Endodermal cell (in vitro differentiated cells): ENCODE measurements around the gene HIBADH. TPM values are rescaled to one million over a fixed set of nuclear protein-coding genes. Genes with fewer than 3 reads are reported as not detected.

ENCODE experiments used
- DNase-seq: peaks from one replicate; pipeline ENCODE4 v3.0.0-alpha.2; 2017
- H3K27ac ChIP-seq: 2 replicates; pipeline ENCODE4 v1.5.1; 2013; ENCODE audit warnings: mild to moderate bottlenecking, low read depth, low read length, moderate library complexity
- H3K27me3 ChIP-seq: 2 replicates; pipeline ENCODE4 v1.6.1; 2013; ENCODE audit warnings: mild to moderate bottlenecking, low read length, moderate library complexity; ENCODE audit not compliant: insufficient read depth, control insufficient read depth, poor library complexity, severe bottlenecking
- H3K36me3 ChIP-seq: 2 replicates; pipeline ENCODE4 v1.7.0; 2013; ENCODE audit warnings: mild to moderate bottlenecking, low read length, moderate library complexity; ENCODE audit not compliant: control insufficient read depth, insufficient read depth
- H3K4me1 ChIP-seq: one replicate; pipeline ENCODE4 v1.7.0; 2013; ENCODE audit warnings: low read length; ENCODE audit not compliant: control insufficient read depth, insufficient read depth
- H3K4me3 ChIP-seq: 2 replicates; pipeline ENCODE4 v1.5.1; 2013; ENCODE audit warnings: mild to moderate bottlenecking, low read length, moderate library complexity
- H3K9ac ChIP-seq: 2 replicates; pipeline ENCODE4 v1.6.1; 2013; ENCODE audit warnings: mild to moderate bottlenecking, low read length, moderate library complexity; ENCODE audit not compliant: poor library complexity, severe bottlenecking; ENCODE audit errors: extremely low read depth
- H3K9me3 ChIP-seq: 2 replicates; pipeline ENCODE4 v1.6.1; 2013; ENCODE audit warnings: mild to moderate bottlenecking, low read length, moderate library complexity; ENCODE audit not compliant: control insufficient read depth
- H3K27ac Mint-ChIP-seq: 2 replicates; pipeline ENCODE4 v1.8.0; 2020; ENCODE audit warnings: mixed read lengths
- H3K27me3 Mint-ChIP-seq: 2 replicates; pipeline ENCODE4 v1.8.0; 2021; ENCODE audit warnings: mild to moderate bottlenecking, mixed read lengths; ENCODE audit not compliant: insufficient read depth
- H3K36me3 Mint-ChIP-seq: 2 replicates; pipeline ENCODE4 v1.8.0; 2020; ENCODE audit warnings: low read depth, mixed read lengths
- H3K4me1 Mint-ChIP-seq: 2 replicates; pipeline ENCODE4 v1.8.0; 2020; ENCODE audit warnings: mixed read lengths
- H3K4me3 Mint-ChIP-seq: 2 replicates; pipeline ENCODE4 v1.8.0; 2020; ENCODE audit warnings: mild to moderate bottlenecking, moderate library complexity, mixed read lengths
- H3K9me3 Mint-ChIP-seq: 2 replicates; pipeline ENCODE4 v1.8.0; 2020; ENCODE audit warnings: mild to moderate bottlenecking, mixed read lengths
- CTCF ChIP-seq: fragments of 200-600 bp; sonication (generic); conservative IDR thresholded peaks from 2 replicates; pipeline ENCODE4 v1.5.0; 2021; ENCODE audit warnings: antibody characterized with exemption, mild to moderate bottlenecking
- WGBS, 2 experiments: methylation state at CpG; one replicate each; pipeline versions ENCODE4 v1.1.5 to v1.1.7; 2013; ENCODE audit warnings: missing lambda C conversion rate in 2 of 2, mixed read lengths in 1 of 2; ENCODE audit not compliant: insufficient coverage in 1 of 2, insufficient read length in 1 of 2; 5-methylcytosine and 5-hydroxymethylcytosine counted together
- total RNA-seq, 2 donors: library from RNA; stranded (reverse); fragmentation: NEBNext Ultra II Directional in 1 of 2; extraction: Animal tissue kit (Norgen Biotek cat#: 25700) in 1 of 2; gene quantifications; 2 replicates in 1 of 2; 3 replicates in 1 of 2; pipeline ENCODE4 v1.2.1, GENCODE V29; 2021

The HIBADH gene
- total RNA-seq, 2 donors from 2014 or later, result 48.3 to 78.1 TPM

GRCh38 chr7:27600247-27600646 is 62.4 kb downstream of the HIBADH start:
- no peak overlapping the region for H3K9ac ChIP-seq
- Mint-ChIP-seq H3K27me3 (no peaks in the 10 kb centered on the region), H3K4me3 (no peak overlapping the region), H3K9me3 (peaks cover 2% of the 10 kb centered on the region), H3K4me1 (peaks cover 41% of the 10 kb centered on the region), H3K27ac (no peak overlapping the region), H3K36me3 (peaks cover 11% of the 10 kb centered on the region)
- H3K27me3 ChIP-seq, result no peaks in the 10 kb centered on the region
- DNase-seq, result no peak
- 90% methylated on average over 1 of the region's 1 CpG; no CpG with 5 or more reads in 1 of the 2 experiments for WGBS, 2 experiments
- H3K36me3 ChIP-seq, result no peaks in the 10 kb centered on the region
- H3K27ac ChIP-seq, result no peak overlapping the region
- no peak overlapping the region for H3K4me3 ChIP-seq
- H3K4me1 ChIP-seq, result peaks cover 5% of the 10 kb centered on the region
- no peaks in the 10 kb centered on the region for H3K9me3 ChIP-seq
- no peak for TF ChIP-seq CTCF

GRCh38 chr7:27595009-27595408 is 67.7 kb downstream of the HIBADH start:
- peaks cover 10% of the 10 kb centered on the region for H3K36me3 Mint-ChIP-seq
- Histone ChIP-seq H3K36me3 (no peaks in the 10 kb centered on the region), H3K27ac (no peak overlapping the region), H3K4me3 (no peak overlapping the region), H3K9me3 (no peaks in the 10 kb centered on the region), H3K27me3 (peaks cover 31% of the 10 kb centered on the region), H3K9ac (no peak overlapping the region), H3K4me1 (no peaks in the 10 kb centered on the region)
- peaks cover 2% of the 10 kb centered on the region for H3K9me3 Mint-ChIP-seq
- TF ChIP-seq CTCF, result no peak
- no peak overlapping the region for H3K27ac Mint-ChIP-seq
- DNase-seq, result no peak
- no peak overlapping the region for H3K4me3 Mint-ChIP-seq
- H3K27me3 Mint-ChIP-seq, result peaks cover 4% of the 10 kb centered on the region
- peaks cover 20% of the 10 kb centered on the region for H3K4me1 Mint-ChIP-seq
- 93 to 94% methylated on average over 3 to 5 of the region's 5 CpGs for WGBS, 2 experiments

- Histone ChIP-seq H3K4me1 (no peaks in the 10 kb centered on the region), H3K4me3 (no peak overlapping the region), H3K9ac (no peak overlapping the region), H3K27me3 (peaks cover 44% of the 10 kb centered on the region), H3K27ac (no peak overlapping the region), H3K9me3 (no peaks in the 10 kb centered on the region), H3K36me3 (no peaks in the 10 kb centered on the region)
- 92 to 100% methylated on average over 2 of the region's 2 CpGs for WGBS, 2 experiments
- no peak overlapping the region for H3K27ac Mint-ChIP-seq
- H3K4me1 Mint-ChIP-seq, result peaks cover 22% of the 10 kb centered on the region
- peaks cover 3% of the 10 kb centered on the region for H3K36me3 Mint-ChIP-seq
- H3K9me3 Mint-ChIP-seq, result no peaks in the 10 kb centered on the region
- H3K4me3 Mint-ChIP-seq, result no peak overlapping the region
- H3K27me3 Mint-ChIP-seq, result peaks cover 10% of the 10 kb centered on the region
- TF ChIP-seq CTCF, result no peak
- no peak for DNase-seq
Measured at GRCh38 chr7:27593226-27593625, 69.5 kb downstream of the HIBADH start.
